HG02759 (cell line): ENCODE results near the gene CEP250.

ENCODE experiments used
- ATAC-seq: cut with Tn5 transposase; IDR thresholded peaks from one replicate; pipeline ENCODE4 v1.9.1; 2021; ENCODE audit warnings: mild to moderate bottlenecking, moderate library complexity; ENCODE audit not compliant: unreplicated experiment

The CEP250 gene, protein sequence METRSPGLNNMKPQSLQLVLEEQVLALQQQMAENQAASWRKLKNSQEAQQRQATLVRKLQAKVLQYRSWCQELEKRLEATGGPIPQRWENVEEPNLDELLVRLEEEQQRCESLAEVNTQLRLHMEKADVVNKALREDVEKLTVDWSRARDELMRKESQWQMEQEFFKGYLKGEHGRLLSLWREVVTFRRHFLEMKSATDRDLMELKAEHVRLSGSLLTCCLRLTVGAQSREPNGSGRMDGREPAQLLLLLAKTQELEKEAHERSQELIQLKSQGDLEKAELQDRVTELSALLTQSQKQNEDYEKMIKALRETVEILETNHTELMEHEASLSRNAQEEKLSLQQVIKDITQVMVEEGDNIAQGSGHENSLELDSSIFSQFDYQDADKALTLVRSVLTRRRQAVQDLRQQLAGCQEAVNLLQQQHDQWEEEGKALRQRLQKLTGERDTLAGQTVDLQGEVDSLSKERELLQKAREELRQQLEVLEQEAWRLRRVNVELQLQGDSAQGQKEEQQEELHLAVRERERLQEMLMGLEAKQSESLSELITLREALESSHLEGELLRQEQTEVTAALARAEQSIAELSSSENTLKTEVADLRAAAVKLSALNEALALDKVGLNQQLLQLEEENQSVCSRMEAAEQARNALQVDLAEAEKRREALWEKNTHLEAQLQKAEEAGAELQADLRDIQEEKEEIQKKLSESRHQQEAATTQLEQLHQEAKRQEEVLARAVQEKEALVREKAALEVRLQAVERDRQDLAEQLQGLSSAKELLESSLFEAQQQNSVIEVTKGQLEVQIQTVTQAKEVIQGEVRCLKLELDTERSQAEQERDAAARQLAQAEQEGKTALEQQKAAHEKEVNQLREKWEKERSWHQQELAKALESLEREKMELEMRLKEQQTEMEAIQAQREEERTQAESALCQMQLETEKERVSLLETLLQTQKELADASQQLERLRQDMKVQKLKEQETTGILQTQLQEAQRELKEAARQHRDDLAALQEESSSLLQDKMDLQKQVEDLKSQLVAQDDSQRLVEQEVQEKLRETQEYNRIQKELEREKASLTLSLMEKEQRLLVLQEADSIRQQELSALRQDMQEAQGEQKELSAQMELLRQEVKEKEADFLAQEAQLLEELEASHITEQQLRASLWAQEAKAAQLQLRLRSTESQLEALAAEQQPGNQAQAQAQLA (N-terminal part only)

DNA sequence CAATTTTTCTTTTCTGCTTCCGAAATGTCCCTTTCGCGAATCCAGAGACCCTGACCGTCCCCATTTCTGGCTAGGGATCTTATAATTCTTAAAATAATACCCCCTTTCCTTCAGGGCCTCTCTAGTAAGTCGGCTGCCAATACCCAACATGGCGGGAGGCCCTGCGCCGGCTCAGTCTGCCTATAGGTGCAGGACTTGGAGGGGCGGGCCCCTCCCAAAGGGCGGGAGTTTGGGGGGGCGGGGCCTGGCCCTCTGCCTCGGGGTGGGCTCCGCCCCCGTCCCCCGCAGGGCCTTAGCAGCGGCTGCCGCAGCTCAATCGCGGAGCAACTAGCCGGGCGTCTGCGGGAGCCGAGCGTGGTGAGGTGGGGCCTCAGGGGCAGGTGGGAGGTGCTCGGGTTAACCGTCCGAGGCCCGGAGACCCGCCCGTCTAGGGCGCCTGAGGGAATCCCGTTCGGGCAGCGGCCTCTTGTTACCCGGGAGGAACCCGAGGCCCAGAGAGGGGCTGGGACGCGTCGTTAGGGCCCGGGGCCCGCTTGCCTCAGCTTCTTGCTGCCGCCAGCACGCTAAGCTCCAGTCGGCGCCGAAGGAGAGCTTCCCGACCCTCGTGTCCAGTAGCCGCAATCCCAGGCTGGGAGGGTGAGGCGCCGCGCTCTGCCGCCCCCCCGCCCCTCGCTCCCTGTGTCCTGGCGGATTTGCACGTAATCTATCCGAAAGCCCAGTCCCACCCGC is at the start of gene CEP250:
Gene CEP250, plus strand, starts transcription at position 718 of the 729 bp plus-strand sequence. CDS start 6,770 bp downstream, outside the sequence.
- ATAC-seq: peak; percentile 92

DNA sequence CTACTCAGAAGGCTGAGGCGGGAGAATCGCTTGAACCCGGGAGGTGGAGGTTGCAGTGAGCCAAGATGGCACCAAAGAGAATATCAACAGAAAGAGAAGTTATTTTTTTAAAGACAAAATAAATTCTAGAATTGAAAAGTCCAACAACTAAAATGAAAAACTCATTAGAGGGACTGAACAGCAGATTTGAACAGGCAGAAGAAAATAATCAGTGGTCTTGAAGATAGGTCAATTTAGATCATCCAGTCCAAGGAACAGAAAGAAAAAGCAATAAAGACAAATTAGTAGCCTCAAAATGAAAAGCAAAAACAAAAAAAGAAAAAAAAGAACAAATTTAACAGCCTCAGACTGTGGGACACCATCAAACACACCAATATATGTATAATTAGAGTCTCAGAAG is 49.6 kb upstream of the CEP250 start:
- ATAC-seq: no peak

DNA sequence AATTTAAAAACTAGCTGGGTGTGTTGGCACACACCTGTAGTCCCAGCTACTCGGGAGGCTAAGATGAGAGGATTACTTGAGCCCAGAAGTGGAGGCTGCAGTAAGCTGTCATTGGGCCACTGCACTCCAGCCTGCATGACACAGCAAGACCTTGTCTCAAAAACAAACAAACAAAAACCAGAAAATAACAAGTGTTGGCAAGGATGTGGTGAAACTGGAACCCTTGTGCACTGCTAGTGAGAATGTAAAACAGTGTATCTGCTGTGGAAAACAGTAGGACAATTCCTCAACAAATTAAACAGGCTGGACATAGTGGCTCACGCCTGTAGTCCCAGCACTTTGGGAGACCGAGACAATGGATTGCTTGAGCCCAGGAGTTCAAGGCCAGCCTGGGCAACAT is 47.1 kb upstream of the CEP250 start:
- ATAC-seq: no peak

DNA sequence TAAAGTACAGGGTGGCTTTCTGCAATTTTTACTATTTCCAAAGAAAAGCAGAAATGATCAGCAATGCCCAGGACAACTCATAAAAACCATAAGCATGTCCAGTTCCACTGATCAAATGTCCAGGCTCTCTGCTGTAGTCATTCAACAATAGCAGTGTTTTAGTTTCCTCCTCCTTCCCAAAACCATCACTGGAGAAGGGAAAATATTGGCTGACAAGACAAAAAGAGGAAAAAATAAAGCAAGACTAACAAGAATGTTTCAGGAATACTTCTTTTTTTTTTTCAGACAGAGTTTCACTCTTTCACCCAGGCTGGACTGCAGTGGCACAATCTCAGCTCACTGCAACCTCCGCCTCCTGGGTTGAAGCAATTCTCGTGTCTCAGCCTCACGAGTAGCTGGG is 45.9 kb upstream of the CEP250 start:
- no peak for ATAC-seq

DNA sequence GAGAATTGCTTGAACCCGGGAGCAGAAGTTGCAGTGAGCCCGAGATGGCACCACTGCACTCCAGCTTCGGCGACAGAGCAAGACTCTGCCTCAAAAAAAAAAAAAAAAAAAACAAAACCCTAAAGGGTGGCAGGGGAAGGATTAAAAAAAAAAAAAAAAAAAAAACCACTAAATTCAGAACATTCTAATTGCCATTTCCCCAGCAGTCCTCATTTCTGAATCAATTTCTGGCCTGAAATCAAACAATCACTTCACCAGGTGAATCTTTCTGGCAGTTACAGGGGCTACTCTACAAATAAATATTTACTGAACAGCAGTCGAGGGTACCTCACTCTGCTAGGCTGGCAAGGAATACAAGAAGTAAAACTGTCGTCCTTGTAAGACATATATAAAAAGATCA is 44.8 kb upstream of the CEP250 start:
- no peak for ATAC-seq

DNA sequence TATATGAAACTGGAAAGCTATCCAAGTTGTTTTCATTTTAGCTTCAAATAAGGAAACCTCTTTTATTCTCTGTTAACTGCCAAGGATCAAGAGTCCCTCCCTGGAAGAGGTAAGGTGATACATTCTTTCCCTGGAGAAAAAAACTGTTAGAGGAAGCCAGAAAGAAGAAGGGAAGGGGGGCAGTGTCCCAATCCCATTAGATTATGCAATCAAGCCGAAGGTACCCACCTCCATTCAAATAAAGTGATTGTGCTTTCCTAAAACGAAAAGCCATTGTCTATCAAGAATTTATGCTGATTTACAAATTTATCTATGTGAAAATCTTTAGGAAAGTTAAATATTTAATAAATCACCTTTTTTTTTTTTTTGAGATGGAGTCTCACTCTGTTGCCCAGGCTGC is 34.1 kb upstream of the CEP250 start:
- ATAC-seq: no peak

DNA sequence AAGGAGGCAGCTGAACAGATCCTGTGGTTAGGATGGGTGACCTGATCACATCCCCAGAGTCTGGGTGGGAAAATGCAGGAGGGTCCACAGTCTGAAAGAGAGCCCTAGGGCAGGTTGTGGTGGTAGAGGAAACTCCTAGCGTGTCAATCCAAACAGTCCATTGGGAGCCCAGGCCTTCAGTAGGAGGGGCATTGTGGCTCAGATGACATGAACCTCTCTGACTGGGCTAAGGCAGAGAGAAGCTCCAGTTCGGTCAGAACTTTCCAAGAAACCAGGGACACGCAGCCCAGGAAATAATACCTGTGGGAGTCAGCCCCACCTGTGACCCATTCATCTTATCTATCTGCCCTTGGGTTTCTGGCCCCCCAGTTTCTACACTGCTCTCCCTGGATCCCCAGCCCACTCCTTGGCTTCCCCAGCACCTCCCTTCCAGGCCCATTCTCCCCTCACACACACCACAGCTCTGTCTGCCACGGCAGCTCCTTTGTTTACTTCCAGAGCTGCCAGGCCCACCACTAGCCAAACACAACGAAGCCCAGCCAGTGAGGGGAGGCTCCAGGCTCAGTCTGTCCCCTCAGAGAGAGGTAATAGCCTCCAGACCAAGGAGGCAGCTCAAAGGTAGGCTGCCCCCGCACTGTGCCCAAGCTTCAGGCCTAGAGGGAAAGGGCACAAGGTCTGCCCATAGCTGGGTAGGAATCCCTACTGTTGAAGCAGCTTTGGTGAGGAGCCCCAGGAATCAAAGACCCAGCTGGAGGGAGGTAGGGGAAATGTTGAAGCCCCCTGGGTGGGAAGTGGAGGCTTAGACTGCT is 23.6 kb upstream of the CEP250 start:
- ATAC-seq: no peak

DNA sequence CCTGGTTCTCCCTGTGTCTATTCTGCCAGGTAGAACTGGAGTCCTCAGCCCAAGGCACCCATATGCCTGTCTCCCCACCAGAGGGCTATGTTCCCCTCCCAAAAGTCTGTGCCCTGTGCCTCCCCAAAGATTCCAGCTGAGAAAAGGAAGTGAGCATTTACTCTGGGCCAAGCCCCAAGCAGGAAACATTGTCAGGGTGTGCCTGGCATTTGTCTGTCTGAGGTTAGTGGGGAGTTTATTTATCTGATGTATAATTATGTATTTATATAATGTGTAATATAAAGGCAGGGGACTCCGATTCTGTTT is 23.0 kb upstream of the CEP250 start:
- no peak for ATAC-seq

DNA sequence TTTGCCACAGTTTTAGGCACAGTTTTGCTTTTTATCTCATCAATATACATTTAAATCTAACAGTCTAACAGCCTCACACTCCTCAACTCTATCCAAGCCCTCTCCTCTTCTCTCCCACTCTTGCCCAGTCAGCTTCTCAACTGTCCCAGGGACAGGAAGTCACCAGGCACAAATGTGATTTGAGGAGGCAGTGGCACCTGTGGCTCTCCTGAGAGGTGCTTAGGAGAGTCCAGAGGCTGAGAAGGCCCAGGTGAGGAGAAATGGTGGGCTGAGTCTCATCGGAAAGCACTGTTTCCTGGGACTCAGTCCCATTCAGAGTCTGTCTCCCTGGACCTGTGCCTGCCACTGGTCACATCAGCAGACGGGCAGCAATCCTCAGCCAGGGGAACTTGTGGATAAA is 22.1 kb upstream of the CEP250 start:
- no peak for ATAC-seq

DNA sequence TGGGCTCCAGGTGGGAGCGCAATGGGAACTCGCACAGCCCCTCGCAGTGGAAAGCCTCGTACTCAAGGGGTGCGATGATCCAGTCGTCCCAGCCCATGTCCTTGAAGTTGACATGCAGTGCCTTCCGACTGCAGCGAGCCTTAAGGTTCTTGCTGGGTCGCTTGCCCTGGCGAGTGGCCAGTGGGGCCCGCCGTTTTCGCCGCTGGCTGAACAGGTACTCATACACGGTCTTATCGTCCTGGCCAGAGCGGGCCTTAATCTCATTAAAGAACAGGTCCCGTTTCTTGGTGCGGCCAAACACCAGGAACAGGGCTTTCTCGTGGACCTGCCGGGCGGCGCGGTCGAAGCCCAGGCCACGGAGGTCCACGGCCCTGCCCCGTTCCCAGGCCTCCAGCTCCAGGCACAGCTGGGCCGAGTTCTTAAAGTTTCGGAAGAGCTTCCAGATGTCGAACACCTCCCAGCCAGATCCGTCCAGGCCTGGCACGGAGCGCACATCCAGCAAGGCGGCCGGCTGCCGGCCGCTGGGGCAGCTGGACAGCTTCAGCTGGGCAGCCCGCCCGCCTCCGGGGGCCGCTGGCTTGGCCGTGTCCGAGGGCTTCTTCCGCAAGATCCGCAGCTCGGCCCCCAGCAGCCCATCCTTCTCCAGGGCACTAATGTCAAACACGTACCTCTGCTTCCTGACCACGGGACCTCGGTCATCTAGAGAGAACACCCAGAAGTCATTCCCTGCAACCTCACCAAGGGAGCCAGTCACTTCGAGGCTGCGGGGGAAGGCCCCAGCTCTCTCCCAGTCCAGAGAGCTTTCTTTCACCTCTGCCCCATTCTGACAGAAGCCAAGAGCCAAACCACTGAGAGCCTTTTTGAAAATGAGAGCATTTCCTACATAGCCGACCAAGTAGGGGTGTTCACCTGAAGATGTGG is 21.1 kb upstream of the CEP250 start:
- no peak for ATAC-seq

DNA sequence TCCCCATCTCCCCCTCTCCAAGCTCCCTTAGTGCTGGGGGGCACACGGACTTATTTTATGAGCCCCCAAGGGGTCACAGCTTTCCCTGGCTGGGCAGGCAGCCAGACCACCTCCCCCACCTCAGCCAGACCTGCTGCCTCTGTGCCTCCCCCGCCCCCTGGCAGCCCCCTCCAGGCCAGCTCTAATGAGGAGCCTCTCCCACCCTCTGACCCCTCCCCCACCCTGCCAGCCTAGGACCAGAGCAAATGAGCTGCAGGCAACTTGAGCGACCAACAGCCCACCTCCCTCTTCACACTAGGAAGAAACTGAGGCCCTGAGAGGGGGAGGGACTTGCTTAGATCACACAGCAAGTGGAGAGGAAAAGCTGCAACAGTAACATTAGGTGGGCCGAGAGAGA is 19.2 kb upstream of the CEP250 start:
- ATAC-seq: no peak

DNA sequence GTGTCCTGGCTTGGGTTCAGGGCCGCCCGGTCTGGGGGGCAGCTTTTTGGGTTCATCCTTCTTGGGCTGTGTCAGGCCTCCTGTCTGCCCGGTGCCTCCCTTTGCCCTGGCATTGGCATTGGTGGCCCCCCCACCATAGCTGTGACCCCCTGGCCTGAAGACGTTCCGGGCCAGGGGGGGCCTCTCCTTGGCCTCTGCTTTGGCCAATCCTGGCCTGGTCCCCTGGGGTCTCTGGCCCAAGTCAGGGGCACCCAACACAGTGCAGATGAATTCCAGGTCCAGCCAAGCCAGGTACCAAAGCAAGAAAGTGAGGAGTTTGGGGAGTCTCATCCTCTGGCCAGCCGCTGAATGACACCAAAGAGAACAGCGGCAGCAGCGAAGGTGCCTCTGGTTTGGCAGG is 17.8 kb upstream of the CEP250 start:
- no peak for ATAC-seq

DNA sequence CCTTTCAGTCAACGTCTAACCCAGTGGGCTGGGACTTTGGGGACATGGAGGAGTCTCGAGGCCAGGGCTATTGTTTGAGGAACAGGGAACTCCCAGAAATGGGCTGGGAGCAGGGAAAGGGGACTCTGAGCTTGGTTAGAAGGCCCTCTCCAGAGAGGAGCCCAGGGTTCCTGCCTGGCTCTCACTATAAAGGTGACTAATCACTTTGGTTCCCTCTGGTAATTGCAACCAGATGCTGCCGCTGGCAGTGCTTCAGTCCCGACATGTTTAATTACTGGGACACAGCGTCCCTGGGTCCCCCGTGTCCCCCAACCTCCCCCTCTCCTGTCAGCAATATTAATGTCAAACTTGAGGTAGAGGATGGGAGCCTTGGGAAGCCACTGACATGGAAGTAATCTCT is 12.4 kb upstream of the CEP250 start:
- ATAC-seq: no peak

DNA sequence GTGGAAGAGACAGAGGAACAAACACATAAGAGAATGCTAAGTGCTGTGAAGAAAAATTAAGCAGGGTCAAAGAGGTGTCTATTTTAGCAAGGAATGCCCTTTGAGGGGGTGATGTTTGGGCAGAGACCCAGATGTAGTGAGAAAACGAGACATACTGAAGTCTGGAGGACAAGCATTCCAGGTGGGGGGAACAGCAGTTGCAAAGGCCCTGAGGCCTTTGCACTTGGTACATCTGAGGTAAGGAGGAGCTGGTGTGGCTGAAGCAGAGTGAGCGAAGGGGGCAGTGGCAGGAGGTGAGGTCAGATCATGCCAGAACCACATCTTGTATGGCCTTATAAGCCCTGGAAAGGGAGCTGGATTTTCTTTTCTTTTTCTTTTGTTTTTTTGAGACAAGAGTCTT is 11.2 kb upstream of the CEP250 start:
- ATAC-seq: no peak

DNA sequence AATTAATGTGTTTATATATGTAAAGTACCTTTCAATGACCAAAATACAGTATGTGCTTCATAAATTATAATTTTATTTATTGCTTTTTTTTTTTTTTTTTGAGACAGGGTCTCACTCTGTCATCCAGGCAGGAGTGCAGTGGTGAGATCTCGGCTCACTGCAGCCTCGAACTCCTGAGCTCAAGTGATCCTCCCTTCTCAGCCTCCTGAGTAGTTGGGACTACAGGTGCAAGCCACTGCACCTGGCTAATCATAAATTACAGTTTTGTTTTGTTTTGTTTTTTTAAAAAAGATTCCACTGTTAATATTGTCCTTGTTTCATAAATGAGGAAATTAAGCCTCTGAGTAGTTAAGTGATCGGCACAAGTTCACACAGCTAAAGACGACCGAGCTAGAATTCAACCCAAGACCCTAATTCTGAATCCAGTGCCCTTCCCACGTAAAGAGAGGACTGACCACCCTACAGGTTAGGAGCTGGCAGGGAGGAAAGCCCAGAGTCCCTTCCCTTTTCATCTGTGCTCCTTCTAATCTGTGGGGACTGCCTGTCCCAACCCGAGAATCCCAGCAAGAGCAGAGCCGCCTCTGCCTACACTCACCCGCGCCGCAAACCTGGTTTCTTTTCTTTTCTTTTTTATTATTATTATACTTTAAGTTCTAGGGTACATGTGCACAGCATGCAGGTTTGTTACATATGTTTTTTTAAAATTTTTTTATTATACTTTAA is 8.9 kb upstream of the CEP250 start:
- ATAC-seq: no peak

DNA sequence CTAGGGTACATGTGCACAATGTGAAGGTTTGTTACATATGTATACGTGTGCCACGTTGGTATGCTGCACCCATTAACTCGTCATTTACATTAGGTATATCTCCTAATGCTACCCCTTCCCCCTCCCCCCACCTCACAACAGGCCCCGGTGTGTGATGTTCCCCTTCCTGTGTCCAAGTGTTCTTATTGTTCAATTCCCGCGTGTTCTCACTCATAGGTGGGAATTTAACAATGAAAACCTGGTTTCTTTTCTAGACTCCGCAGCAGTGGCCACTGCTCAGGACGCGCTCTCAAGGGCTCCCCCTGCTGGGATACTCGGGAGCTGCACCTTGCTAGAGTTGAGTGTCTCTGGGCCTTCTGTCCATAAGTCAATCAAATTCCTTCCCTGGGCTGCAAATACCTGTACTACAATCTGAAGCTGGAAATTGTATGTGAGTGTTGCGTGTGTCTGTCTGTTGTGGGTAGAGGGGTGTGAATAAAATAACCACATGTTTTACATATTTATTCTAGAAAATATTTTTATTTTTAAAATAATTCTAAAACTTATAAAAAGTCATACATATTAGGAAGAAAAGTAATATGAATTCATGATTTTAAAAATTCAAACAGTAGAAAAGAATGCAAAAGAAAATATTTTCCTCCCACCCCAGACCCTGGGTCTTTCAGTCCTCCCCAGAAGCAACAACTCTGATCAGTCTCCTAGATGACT is 8.2 kb upstream of the CEP250 start:
- no peak for ATAC-seq

DNA sequence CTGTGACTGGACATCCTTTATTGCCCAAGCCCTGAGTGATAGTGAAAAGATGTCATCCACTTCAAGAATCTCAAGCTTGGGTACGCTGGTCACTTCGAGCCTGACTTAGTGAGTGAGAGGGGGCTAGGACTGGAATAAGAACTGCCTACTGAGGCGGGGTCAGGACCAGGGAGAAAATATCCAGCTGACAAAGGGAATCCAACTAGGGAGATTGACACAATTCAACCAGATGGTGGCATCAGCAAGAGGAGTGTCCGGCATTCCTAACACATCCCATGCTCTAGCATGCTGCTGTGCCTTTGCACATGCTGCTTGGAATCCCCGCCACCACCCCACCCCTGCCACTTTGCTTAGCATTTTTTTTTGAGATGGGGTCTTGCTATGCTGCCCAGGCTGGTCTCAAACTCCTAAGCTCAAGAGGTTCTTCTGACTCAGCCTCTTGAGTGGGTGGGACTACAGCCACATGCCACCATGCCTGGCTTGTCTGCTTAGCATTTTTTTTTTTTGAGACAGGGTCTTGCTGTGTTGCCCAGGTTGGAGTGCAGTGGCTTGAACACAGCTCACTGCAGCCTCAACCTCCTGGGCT is 6.5 kb upstream of the CEP250 start:
- no peak for ATAC-seq
